Mesodermal cell (in vitro differentiated cells): Measurements from ENCODE around the gene AATF.
A peak's percentile ranks its signal among the peaks of the same experiment; 100 is the strongest.

ENCODE experiments used
- H3K27ac ChIP-seq: 2 replicates; pipeline ENCODE4 v1.7.0; 2013; ENCODE audit warnings: mild to moderate bottlenecking, low read depth, low read length, moderate library complexity; ENCODE audit not compliant: severe bottlenecking
- H3K36me3 ChIP-seq: 2 replicates; pipeline ENCODE4 v1.7.1; 2013; ENCODE audit warnings: mild to moderate bottlenecking, low read length, moderate library complexity; ENCODE audit not compliant: control insufficient read depth, insufficient read depth
- H3K4me1 ChIP-seq: one replicate; pipeline ENCODE4 v1.7.1; 2013; ENCODE audit warnings: mild to moderate bottlenecking, low read length; ENCODE audit not compliant: insufficient read depth, control insufficient read depth, poor library complexity, severe bottlenecking
- H3K4me3 ChIP-seq: 2 replicates; pipeline ENCODE4 v1.7.0; 2013; ENCODE audit warnings: low read length, control low read depth, mild to moderate bottlenecking; ENCODE audit not compliant: insufficient read depth, poor library complexity, severe bottlenecking; ENCODE audit errors: extremely low read depth
- H3K9me3 ChIP-seq: 2 replicates; pipeline ENCODE4 v1.7.1; 2013; ENCODE audit warnings: mild to moderate bottlenecking, low read length, moderate library complexity; ENCODE audit not compliant: control insufficient read depth
- whole genome bisulfite sequencing, 2 experiments: methylation state at CpG; one replicate each; pipeline ENCODE4 v1.1.5; 2013; ENCODE audit warnings: missing lambda C conversion rate in 2 of 2; ENCODE audit not compliant: insufficient coverage in 2 of 2; 5-methylcytosine and 5-hydroxymethylcytosine counted together

The AATF gene

DNA sequence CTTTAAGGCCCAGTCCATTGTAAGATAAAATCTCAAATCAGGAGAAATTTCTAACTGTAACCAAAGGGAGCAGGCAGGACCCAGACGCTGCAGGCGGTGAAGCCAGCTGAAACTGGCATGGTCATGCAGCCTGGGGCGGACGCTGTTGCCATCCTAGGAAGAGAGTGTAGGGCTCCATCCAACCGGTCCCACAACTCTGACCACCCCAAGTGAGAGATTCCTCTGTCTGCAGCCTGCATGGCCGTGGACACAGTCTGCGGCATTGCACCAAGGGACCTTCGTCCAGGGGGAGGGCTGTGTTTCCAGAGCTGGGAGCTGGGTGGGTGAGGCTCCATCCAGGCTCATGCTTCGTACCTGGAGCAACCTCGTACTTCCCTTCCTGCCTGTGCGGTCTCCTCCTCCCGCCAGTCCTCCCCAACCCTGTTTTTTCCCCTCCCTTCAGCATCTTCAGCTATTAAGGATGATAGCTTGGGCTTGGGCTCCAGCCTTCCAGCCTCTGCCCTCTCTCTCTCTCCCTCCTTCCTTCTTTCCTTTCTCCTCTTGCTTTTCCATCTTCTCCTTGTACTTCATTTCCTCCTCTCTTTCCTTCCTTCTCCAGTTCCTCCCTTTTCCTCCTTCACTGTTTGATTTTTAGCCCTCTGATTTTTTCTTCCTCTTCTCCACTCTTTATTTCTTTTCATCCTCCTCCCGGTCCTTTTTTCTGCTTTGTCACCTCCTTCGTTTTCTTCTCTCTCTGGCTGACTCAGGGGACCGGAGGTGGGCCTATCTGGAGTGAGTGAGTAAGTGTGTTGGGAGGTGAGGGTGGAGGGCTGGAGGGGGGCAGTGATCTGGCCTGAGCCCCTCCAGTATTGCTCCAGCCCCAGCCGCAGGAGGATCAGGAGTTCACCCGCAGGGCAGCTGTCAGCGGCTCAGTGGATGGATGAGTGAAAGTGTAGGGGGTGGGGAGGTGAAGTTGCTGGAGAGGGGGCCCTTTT lies 28.4 kb upstream of the AATF start:
- Histone ChIP-seq H3K4me1 (peaks cover 55% of the 10 kb centered on the region), H3K9me3 (no peaks in the 10 kb centered on the region), H3K36me3 (no peaks in the 10 kb centered on the region), H3K4me3 (no peak overlapping the region), H3K27ac (peak overlapping the region; percentile 80)
- WGBS, 2 experiments, result 29 to 37% methylated on average over 11 to 14 of the region's 18 CpGs

DNA sequence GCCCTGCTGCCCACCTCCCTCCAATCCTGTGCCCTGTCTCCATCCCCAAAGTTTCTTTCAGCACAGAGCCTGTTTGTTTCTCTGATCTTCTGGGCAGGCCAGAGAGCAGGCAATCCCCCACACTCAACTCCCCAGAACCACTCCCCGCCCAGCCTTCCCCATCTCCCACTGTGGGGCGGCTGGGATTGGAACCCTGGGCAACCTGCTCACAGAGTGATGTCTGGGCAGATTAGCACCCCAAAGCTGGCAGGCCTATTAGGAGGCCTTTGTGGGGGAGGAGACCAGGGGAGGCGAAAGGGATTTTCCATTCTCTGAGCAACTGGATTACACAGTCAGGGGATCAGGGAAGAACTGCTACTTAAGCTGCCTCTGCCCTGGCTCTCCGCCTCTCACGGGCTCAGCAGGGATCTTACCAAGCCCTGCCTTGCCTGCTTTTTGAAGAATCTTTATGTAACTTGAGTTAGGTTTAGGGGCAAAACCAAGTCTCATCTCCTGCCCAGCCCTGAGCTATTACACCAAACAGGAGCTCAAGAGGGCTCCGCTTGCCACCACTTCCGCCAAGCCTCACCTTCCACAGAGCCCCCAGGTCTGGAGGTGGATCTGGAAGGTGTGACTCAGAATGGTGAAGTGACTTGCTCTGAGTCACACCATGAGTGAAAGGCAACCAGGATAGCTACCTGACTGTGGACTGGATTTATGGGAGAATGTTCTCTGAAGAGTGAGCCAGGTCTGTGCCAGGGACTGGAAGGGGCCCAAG lies 27.5 kb upstream of the AATF start:
- Histone ChIP-seq H3K4me1 (peaks cover 58% of the 10 kb centered on the region), H3K4me3 (no peak overlapping the region), H3K27ac (peak overlapping the region; percentile 80), H3K9me3 (no peaks in the 10 kb centered on the region), H3K36me3 (no peaks in the 10 kb centered on the region)
- 30 to 40% methylated on average over 2 to 3 of the region's 7 CpGs for WGBS, 2 experiments

DNA sequence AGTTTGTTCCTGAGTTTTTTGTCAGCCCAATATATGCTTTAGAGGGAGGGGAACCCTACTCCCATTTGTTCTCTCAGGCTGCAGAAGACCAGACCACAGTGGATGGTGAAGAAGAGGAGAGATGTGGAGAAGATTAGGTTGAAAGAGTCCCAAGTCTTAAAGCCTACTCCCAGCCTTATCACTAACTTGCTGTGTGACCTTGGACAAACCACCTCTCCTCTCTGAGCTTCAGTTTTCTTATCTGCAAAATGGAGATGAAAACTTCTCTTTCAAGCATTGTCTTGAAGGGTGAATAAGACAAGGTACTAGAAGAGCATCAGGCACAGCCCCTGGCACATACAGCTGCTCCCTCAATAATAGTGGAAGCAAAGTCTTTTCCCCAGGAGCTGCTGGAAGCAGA lies 26.6 kb upstream of the AATF start:
- Histone ChIP-seq H3K4me1 (peaks cover 67% of the 10 kb centered on the region), H3K27ac (no peak overlapping the region), H3K4me3 (no peak overlapping the region), H3K9me3 (no peaks in the 10 kb centered on the region), H3K36me3 (no peaks in the 10 kb centered on the region)

DNA sequence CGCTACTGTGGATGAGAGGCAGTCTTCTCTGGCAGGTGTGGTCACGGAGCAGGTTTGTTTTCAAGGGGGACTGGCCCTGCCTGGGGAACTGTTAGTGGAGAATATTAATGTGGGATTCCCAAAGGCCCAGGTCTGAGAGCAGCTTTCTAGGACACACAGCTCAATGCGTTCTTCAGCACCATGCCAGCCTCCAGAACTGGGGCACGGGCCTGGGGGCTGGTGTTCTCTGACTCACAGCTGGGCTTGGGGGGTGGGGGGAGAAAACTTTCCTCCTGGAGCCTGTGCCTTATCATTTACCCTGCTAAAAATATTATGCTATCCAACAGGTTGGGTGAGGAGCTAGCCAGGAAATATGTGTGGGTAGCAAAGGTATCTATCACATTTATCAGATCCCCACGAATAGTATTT lies 24.9 kb upstream of the AATF start:
- WGBS, 2 experiments, result 79 to 88% methylated on average over 3 to 4 of the region's 5 CpGs
- Histone ChIP-seq H3K27ac (no peak overlapping the region), H3K4me3 (no peak overlapping the region), H3K4me1 (peaks cover 70% of the 10 kb centered on the region), H3K36me3 (no peaks in the 10 kb centered on the region), H3K9me3 (no peaks in the 10 kb centered on the region)

DNA sequence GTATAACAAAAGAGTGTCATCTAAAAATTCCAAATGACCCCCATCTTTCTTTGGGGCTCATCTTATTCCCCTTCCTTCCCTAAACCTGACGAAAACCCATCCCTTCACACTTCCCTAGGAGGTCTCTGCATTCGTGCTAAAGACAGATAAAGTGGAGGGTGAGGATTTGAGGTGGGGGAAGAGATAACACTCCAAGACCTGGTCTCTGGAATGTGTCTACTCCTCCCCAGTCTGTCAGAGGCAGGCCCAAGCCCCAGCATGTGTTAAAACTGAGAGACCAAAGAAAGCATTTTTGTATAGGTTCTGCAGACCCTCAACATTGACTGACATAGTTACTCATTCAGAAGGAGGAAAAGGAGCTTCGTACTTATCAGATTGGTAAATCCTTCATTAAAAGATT lies 22.5 kb upstream of the AATF start:
- Histone ChIP-seq H3K4me1 (peaks cover 55% of the 10 kb centered on the region), H3K36me3 (no peaks in the 10 kb centered on the region), H3K4me3 (no peak overlapping the region), H3K27ac (no peak overlapping the region), H3K9me3 (no peaks in the 10 kb centered on the region)
- no CpG with 5 or more reads among the region's 3 CpGs for WGBS, 2 experiments

DNA sequence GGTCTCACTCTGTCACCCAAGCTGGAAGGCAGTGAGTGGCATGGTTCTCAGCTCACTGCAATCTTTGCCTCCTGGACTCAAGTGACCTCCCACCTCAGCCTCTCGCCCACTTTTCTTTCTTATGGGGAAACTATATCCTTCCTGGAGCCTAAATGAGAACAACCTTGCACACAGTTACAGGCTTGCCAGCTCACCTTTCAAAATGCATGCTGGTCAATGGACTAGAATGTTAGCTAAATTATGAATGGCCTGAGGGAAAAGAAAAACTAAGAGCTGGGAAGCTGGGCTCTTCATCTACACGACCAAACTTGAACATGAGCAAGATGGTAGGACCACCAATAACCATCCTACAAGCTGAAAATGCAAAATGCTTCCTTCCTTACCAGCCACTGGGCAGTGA lies 22.1 kb upstream of the AATF start:
- Histone ChIP-seq H3K9me3 (no peaks in the 10 kb centered on the region), H3K4me3 (no peak overlapping the region), H3K36me3 (no peaks in the 10 kb centered on the region), H3K4me1 (peaks cover 50% of the 10 kb centered on the region), H3K27ac (no peak overlapping the region)
- 100% methylated on average over 1 of the region's 2 CpGs; no CpG with 5 or more reads in 1 of the 2 experiments for WGBS, 2 experiments

DNA sequence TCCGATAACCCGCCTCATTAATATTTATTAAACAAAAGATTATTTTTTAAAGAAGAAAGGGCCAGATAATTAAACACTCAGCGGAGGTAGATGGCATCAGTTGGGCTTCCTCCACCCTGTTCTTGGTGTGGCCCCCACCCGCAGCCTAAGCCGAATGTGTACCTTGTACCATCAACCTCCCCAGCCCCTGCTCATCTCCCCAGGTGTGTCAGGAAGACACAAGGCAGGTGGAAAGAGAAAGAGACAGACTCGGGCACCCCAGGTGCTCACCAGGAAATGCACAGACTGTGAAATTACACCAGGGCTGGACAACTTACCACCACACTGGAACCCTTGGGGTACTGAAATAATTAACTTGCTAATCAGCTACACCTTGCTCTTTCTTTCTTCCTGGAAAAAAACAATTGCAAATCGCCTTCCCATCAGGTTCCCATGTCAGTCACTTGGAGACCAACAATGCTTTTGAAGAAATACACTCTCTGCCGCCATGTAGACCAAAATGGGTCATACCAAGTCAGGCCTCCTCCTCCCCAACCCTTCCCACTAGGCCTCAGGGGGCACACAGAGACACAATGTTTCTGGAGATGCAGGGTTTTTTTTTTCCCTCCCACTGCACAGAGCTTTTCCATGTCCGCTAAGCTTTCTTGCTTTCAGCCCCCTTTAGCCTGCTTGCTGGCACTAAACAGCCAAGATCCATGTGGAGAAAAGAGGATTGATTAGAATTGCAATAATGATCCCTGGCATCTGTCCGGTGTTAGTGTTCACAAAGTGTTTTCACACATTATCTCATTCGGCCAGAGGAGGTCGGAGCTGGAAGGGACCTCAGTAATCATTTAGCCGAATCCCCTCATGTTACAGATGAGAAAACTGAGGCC lies 20.0 kb upstream of the AATF start:
- no peaks in the 10 kb centered on the region for H3K9me3 ChIP-seq
- no peak overlapping the region for H3K4me3 ChIP-seq
- H3K36me3 ChIP-seq, result no peaks in the 10 kb centered on the region
- WGBS, 2 experiments, result 65 to 73% methylated on average over 6 of the region's 13 CpGs
- H3K4me1 ChIP-seq, result peaks cover 48% of the 10 kb centered on the region
- H3K27ac ChIP-seq, result no peak overlapping the region

DNA sequence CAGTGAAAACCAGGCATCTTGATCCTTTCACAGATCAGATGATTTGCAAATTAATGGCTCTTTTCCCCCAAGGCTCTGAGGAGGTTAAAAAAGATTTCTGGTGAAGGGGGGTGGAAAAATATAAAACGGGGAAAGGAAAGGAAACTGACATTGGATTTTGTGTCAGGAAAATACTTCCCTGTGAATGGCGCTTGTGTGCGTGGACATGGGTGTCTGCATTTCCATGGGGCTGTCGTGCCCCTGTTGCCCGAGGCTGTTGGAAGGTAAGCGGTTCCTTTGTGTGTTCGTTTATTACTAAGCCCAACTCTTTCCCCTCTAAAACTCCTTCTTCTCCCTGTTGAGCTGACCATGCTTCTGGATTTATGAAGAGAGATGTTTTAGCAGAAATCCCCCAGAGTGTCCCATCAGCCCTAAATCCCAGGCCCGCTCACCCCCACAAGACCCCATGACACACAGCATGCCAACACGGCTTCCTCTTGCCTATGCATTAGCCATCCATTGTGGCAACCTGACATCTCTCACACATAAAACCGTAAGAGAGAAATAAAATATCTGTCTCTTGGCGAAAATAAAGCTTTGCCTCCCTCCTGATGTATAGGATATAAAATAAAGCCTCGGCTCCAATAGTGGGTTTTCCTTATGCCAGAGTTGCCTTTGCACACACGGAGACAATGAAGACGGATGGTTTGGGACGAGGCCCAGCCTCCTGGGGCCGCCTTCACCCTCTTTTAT lies 18.7 kb upstream of the AATF start:
- H3K27ac ChIP-seq, result no peak overlapping the region
- 57 to 78% methylated on average over 5 to 8 of the region's 16 CpGs for WGBS, 2 experiments
- H3K4me1 ChIP-seq, result peaks cover 50% of the 10 kb centered on the region
- H3K9me3 ChIP-seq, result no peaks in the 10 kb centered on the region
- no peak overlapping the region for H3K4me3 ChIP-seq
- H3K36me3 ChIP-seq, result no peaks in the 10 kb centered on the region

DNA sequence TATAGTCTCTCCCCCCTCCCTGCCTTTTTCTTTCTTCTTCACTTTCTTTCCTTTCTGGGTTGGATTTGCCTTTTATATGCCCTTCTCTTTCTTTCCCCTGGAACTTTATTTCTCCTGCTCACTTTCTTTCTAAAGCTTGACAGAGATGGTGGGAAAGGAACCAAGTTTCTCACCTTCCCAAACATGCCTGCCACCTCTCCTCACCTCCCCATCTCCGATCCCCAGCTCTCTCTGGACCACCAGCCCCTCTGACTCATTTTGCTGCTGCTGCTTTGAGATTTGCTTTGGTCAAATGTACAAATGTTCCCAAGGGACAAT lies 18.2 kb upstream of the AATF start:
- Histone ChIP-seq H3K9me3 (no peaks in the 10 kb centered on the region), H3K4me3 (no peak overlapping the region), H3K4me1 (peaks cover 54% of the 10 kb centered on the region), H3K36me3 (no peaks in the 10 kb centered on the region), H3K27ac (no peak overlapping the region)
- WGBS, 2 experiments, result no CpG with 5 or more reads among the region's 1 CpG

DNA sequence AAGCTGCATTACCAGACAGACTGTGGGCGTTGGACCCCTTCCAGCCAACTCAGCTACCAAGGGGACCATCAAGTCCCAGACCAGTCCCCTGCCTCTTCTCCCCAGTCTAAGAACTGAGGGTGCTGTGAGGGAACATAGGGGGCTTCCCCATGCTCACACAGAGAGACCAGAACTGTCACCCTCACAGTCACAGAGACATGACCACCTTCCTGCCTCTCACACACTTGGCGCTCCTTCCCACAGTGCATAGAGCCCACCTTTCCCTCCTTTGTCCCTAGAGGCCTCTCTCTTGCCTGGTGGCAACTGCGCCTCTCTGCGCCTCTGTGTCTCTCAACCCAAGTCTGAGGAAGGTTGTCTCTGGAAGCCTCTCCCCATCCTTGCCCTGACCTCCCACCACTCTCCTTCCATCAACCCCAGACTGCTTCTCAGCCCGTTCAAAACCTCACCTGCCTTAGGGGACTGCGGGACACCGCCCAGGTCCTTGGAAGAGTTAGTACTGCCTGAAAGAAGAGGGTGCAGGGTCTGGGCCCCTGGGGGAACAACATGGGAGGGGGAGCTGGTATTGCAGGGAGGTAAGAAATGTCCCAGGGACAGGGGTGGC lies 17.6 kb upstream of the AATF start:
- peaks cover 58% of the 10 kb centered on the region for H3K4me1 ChIP-seq
- H3K9me3 ChIP-seq, result no peaks in the 10 kb centered on the region
- no peak overlapping the region for H3K27ac ChIP-seq
- no peaks in the 10 kb centered on the region for H3K36me3 ChIP-seq
- H3K4me3 ChIP-seq, result no peak overlapping the region
- 61 to 76% methylated on average over 4 to 6 of the region's 7 CpGs for WGBS, 2 experiments
